ENCODE measurements around the gene CIC. TPM values are rescaled to one million over a fixed set of nuclear protein-coding genes. Genes with fewer than 3 reads are reported as not detected.
A peak's percentile ranks its signal among the peaks of the same experiment; 100 is the strongest.

The CIC gene
- total and polyA plus RNA-seq, 2 of the 13 experiments (the other 11 are each of a cell fraction or from before 2014, with no cell fraction given): 5.9 to 8.0 TPM

DNA sequence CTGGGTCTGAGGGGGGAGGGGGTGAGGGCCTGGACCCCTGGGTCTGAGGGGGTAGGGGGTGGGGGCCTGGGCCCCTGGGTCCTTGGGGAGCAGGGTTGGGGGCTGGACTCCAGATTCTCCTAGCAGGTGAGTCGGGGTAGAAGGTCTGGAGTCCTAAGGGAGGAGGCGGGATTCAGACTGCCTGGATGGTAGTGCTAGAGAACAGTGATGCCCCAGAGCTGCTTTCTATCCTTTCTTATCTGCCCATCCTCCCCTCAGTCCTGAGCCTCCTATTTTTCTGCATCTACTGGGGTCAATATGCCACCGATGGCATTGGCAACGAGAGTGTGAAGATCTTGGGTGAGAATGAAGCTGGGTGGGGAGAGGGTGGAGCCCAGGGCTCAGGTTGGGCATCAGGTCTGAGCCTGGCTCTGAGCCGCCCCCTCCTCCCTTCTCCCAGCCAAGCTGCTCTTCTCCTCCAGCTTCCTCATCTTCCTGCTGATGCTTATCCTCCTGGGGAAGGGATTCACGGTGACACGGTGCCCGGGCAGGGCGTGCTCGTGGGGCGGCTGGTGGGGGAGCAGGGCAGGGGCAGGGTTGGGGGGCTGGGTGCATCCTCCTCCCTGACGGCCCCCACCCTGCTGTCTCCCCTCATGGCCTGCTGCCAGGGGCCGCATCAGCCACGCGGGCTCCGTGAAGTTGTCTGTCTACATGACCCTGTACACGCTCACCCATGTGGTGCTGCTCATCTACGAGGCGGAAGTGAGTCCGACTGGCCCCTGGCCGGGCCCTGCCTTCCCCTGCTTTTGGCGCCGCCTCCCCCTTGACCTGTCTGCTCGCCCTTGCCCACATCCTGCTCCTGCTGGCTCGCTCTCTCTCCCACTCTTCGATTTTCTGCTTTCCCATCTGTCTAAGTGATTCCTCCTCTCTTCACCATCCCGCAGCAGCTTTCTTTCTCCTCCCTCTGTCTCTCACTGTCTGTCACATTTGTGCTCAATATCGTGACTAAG, 47.5 kb downstream of the CIC start (continued):
- TF ChIP-seq KDM6A (CRISPR knock-in tag; IDR thresholded peaks at IDR 0.05; ENCODE audit: low read depth) (no peak), RARG (CRISPR knock-in tag; IDR thresholded peaks at IDR 0.05; ENCODE audit: low read depth) (no peak), RFX5 (IDR thresholded peaks at IDR 0.05; ENCODE audit: low read depth, low read length) (no peak), PLRG1 (conservative IDR thresholded peaks at IDR 0.05) (no peak), ZMYM3 (CRISPR knock-in tag; IDR thresholded peaks at IDR 0.05) (no peak), ZNF317 (CRISPR knock-in tag; IDR thresholded peaks at IDR 0.05) (no peak), MAZ (IDR thresholded peaks at IDR 0.05; ENCODE audit: borderline replicate concordance, low read depth, low read length) (no peak), MAZ (CRISPR knock-in tag; IDR thresholded peaks at IDR 0.05; ENCODE audit: low read depth) (no peak), YEATS4 (CRISPR knock-in tag; IDR thresholded peaks at IDR 0.05; ENCODE audit: borderline replicate concordance) (peak; percentile 45; the same call in 1 of the 2 replicates), ZNF768 (CRISPR knock-in tag; IDR thresholded peaks at IDR 0.05) (0 out of 2 replicates have a peak, but pooled peaks have one; percentile 17), ATAD3A (CRISPR knock-in tag; IDR thresholded peaks at IDR 0.05) (no peak), XBP1 (CRISPR knock-in tag; IDR thresholded peaks at IDR 0.05) (no peak), MIXL1 (CRISPR knock-in tag; IDR thresholded peaks at IDR 0.05) (no peak), STAT5B (CRISPR knock-in tag; IDR thresholded peaks at IDR 0.05) (no peak), SP140L (CRISPR knock-in tag; IDR thresholded peaks at IDR 0.05; ENCODE audit: borderline replicate concordance) (no peak), ZFP41 (CRISPR knock-in tag; IDR thresholded peaks at IDR 0.05; ENCODE audit: borderline replicate concordance) (no peak), MEIS2 (CRISPR knock-in tag; IDR thresholded peaks at IDR 0.05) (no peak), ZNF367 (CRISPR knock-in tag; IDR thresholded peaks at IDR 0.05; ENCODE audit: borderline replicate concordance) (no peak), ZNF230 (CRISPR knock-in tag; IDR thresholded peaks at IDR 0.05) (no peak), MAF1 (CRISPR knock-in tag; IDR thresholded peaks at IDR 0.05; ENCODE audit: borderline replicate concordance) (no peak)
- TF ChIP-seq, protein P1, sequence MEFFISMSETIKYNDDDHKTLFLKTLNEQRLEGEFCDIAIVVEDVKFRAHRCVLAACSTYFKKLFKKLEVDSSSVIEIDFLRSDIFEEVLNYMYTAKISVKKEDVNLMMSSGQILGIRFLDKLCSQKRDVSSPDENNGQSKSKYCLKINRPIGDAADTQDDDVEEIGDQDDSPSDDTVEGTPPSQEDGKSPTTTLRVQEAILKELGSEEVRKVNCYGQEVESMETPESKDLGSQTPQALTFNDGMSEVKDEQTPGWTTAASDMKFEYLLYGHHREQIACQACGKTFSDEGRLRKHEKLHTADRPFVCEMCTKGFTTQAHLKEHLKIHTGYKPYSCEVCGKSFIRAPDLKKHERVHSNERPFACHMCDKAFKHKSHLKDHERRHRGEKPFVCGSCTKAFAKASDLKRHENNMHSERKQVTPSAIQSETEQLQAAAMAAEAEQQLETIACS (CRISPR knock-in tag; IDR thresholded peaks at IDR 0.05): no peak
- TF ChIP-seq, protein P2, sequence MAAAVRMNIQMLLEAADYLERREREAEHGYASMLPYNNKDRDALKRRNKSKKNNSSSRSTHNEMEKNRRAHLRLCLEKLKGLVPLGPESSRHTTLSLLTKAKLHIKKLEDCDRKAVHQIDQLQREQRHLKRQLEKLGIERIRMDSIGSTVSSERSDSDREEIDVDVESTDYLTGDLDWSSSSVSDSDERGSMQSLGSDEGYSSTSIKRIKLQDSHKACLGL (CRISPR knock-in tag; IDR thresholded peaks at IDR 0.05): no peak
- TF ChIP-seq, protein P3, sequence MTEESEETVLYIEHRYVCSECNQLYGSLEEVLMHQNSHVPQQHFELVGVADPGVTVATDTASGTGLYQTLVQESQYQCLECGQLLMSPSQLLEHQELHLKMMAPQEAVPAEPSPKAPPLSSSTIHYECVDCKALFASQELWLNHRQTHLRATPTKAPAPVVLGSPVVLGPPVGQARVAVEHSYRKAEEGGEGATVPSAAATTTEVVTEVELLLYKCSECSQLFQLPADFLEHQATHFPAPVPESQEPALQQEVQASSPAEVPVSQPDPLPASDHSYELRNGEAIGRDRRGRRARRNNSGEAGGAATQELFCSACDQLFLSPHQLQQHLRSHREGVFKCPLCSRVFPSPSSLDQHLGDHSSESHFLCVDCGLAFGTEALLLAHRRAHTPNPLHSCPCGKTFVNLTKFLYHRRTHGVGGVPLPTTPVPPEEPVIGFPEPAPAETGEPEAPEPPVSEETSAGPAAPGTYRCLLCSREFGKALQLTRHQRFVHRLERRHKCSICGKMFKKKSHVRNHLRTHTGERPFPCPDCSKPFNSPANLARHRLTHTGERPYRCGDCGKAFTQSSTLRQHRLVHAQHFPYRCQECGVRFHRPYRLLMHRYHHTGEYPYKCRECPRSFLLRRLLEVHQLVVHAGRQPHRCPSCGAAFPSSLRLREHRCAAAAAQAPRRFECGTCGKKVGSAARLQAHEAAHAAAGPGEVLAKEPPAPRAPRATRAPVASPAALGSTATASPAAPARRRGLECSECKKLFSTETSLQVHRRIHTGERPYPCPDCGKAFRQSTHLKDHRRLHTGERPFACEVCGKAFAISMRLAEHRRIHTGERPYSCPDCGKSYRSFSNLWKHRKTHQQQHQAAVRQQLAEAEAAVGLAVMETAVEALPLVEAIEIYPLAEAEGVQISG (CRISPR knock-in tag; IDR thresholded peaks at IDR 0.05): peak; percentile 73
- TF ChIP-seq, protein P4, sequence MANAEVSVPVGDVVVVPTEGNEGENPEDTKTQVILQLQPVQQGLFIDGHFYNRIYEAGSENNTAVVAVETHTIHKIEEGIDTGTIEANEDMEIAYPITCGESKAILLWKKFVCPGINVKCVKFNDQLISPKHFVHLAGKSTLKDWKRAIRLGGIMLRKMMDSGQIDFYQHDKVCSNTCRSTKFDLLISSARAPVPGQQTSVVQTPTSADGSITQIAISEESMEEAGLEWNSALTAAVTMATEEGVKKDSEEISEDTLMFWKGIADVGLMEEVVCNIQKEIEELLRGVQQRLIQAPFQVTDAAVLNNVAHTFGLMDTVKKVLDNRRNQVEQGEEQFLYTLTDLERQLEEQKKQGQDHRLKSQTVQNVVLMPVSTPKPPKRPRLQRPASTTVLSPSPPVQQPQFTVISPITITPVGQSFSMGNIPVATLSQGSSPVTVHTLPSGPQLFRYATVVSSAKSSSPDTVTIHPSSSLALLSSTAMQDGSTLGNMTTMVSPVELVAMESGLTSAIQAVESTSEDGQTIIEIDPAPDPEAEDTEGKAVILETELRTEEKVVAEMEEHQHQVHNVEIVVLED (CRISPR knock-in tag; IDR thresholded peaks at IDR 0.05; ENCODE audit: borderline replicate concordance): no peak
